GM21390 (cell line): ENCODE data around the gene ZNF683.
A peak's percentile ranks its signal among the peaks of the same experiment; 100 is the strongest.
"Not testable (repeated sequence)": the region's sequence is repeated elsewhere in the genome, so short reads cannot be mapped to it uniquely, and the experiment has no call there.

Experiments used
- ATAC-seq: cut with Tn5 transposase; IDR thresholded peaks from one replicate; pipeline ENCODE4 v1.9.1; 2021; ENCODE audit not compliant: unreplicated experiment

ZNF683 gene

GRCh38 chr1:26372611-26373010 is at the start of gene ZNF683:
TSS of gene ZNF683 (minus strand) at chr1:26372750. CDS start at chr1:26368571, 4,179 bp downstream.
- not testable (repeated sequence) for ATAC-seq

DNA sequence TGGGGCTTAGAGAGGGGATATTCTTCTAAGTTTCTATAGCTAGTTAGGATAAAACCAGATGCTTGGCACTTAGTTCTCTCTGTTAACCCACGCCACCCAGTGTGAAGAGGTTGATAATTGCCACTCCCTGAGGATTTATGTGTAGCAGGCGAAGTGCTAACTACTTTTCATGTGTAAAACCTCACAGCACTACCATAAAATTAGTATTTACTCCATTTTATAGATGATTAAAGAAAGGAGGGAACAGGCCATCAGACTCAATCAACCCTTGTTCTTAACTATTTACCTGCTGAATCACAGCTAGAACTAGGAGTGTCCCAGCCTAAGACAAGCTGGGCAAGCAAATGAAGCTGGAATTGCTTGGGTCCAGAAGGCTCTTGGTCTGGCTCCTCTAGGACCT is 46.9 kb upstream of the ZNF683 start:
- ATAC-seq, result no peak

DNA sequence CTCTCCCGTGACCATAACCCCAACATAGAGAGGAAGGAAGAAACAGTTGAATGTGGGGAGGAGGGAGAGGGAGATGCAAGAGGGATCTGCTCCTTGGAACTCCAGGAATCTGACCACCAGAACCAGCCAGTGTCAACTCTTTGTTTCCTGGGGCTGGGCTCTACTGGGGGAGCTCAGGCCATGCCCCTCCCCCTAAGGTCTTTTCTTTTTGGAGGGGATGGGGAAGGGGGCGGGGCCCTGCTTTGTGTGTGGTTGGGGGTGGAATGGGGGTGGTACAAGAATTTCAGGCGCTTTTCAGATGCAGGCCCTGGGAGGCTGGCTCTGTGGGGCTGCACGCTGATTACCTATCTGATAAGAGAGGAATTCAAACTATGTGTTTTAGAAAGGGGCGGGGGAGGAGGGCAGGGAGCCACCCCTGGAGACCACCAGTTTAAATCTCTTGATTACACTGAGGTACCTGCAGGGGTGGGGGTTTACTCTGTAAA is 46.4 kb upstream of the ZNF683 start:
- no peak for ATAC-seq

- ATAC-seq, result peak; percentile 67
Observed at GRCh38 chr1:26417111-26417759, 44.7 kb upstream of the ZNF683 start.

GRCh38 chr1:26413031-26413430 is 40.5 kb upstream of the ZNF683 start:
- no peak for ATAC-seq

DNA sequence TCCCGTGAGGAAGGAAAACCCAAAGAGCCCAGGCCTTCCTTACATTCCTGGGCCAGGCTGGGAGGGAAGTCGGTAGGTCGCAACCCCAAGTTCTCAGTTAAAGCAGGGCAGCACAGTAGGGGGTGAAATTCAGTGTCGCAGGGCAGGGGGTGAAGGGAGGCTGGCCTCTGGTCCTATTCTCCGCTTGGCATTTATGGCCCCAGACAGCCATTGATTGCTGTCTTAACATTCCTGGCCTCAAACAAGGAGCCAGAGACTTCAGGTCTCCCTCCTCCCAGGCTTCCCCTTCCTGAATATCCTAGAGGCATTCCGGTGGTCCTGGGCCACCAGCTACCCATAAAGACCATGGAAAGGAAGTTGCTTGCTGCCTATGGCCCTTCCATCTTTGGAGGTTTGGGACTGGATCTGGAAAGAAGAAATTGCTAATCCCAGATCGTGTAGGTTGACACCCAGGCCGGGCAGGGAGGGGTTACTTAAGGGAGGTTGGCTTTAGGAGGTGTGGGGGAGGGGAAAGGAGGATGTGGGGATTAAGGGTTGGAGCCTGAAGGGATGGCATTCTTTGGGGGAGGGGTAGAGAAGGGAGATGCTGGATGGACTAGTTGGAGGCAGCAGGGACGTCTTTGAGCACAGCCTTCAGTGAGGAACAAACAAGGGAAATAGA is 39.8 kb upstream of the ZNF683 start:
- ATAC-seq, result no peak

DNA sequence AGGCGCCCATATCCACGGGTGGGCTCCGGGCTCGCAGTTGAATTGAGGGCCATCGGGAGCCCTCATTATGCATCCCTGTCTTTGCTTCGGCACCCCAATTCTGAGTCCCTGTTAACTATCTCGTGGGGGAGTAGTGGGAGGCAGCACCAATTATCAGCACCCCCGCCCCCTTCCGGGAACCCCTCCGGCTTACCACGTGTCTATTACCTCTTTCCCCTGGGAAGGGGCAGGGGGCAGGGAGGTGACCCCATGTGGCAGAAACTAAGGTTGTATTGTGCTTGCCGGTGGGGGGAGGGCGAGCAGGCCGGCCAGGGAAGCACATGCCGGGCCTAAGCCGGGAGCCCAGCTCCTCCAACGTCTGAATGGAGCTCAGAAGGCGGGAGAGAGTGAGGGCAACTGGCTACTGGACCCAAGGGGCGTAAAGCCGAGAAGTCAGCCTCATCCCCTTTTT is 39.1 kb upstream of the ZNF683 start:
- ATAC-seq, result no peak

GRCh38 chr1:26410706-26411623 is 38.4 kb upstream of the ZNF683 start, which contains the start of gene LIN28A:
TSS of gene LIN28A (plus strand) at chr1:26410817. CDS start at chr1:26410892, 75 bp downstream.
- no peak for ATAC-seq

- no peak for ATAC-seq
Observed at GRCh38 chr1:26409191-26409807, 36.7 kb upstream of the ZNF683 start.

- no peak for ATAC-seq
Observed at GRCh38 chr1:26408604-26409003, 36.1 kb upstream of the ZNF683 start.

- no peak for ATAC-seq
Observed at GRCh38 chr1:26405281-26405915, 32.8 kb upstream of the ZNF683 start.

- ATAC-seq, result no peak
Observed at GRCh38 chr1:26404641-26405040, 32.1 kb upstream of the ZNF683 start.

- no peak for ATAC-seq
Observed at GRCh38 chr1:26403656-26404055, 31.1 kb upstream of the ZNF683 start.

DNA sequence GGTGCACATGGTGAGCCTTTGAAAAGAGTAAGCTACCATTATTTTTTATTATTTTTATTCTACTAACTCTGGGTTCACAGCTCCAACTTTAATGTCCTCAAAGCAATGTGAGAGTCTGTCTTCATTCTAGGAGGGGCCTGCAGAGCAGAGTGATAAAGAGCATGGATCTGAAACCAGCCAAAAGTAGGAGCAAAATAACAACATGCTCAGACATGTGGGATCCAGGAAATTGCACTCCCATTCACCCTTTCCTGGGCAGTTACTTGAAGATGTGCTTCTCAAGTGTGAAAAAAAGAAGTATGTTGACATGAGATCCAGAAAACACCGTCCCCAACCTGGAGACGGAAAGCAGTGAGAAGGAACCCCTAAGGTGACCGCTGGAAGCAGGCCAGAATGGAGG is 29.3 kb upstream of the ZNF683 start:
- ATAC-seq, result no peak

DNA sequence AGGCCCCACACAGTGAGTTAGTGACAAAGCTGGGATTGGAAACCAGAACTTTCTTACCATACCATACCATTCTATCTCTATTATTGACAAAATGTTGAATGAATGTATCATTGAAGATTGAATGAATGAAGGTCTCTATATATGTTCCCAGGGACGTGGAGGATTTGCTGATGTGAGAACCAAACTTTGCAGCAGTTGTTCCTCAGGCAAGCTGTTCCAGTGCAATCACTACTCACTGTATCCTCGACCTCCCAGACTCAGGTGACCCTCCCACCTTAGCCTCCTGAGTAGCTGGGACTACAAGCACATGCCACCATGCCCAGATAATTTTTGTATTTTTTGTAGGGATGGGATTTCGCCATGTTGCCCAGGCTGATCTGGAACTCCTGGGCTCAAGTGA is 26.5 kb upstream of the ZNF683 start:
- no peak for ATAC-seq

DNA sequence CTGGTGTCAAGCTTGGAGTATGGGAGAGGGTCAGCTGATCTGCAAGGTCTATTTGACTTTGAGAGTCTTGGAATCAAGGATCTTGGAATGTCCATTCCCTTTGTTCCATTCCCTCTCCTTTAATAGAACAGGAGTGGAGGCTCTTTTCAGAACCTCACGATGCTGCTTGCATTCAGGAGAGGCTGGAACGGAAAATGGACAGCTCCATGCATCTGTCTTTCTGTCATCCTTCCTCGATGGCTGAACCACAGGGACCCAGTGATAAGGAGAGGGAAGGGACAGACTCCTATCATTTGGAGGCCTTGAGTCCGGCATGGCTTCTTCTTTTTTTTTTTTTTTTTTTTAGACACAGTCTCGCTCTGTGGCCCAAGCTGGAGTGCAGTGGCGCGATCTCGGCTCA is 23.2 kb upstream of the ZNF683 start:
- ATAC-seq, result no peak

- ATAC-seq, result no peak
Observed at GRCh38 chr1:26391450-26391849, 18.9 kb upstream of the ZNF683 start.

DNA sequence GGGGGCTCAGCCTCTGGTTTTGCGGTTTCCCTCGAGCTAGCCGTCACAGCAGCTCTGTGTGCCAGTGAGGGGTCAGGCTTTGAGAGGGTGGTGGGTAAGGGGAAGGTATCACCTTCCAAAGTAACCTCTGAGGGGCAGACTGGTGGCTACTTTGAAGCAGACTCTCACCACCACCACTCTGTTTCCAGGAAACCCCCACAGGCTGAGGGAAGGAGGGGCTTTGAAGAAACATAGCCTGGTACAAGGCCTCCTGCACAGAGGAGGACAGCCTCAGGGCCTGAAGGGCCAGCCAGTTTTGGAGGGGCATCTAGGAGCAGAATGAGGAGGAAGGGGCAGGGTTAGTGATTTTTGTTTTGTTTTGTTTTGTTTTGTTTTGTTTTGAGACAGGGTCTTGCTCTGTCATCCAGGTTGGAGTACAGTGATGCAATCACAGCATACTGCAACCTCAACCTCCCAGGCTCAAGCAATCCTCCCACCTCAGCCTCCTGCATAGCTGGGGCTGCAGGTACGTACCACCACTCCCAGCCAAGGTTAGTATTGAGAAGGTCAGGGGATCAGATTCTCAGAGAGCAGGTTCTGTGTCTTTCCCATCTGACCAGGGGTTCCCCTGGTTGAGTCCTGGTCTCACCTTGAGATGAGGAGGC is 17.2 kb upstream of the ZNF683 start:
- no peak for ATAC-seq

GRCh38 chr1:26388791-26389445 is 16.4 kb upstream of the ZNF683 start:
- no peak for ATAC-seq
